Measurements from ENCODE around the gene ADGRA1.

ADGRA1 gene

GRCh38 chr10:133154411-133154810 lies 66.7 kb downstream of the ADGRA1 start:
- no peak for DNase-seq

GRCh38 chr10:133154996-133155778 lies 67.5 kb downstream of the ADGRA1 start:
- no peak for DNase-seq

- no peak for DNase-seq
Measured at GRCh38 chr10:133156674-133157579, 69.2 kb downstream of the ADGRA1 start.

DNA sequence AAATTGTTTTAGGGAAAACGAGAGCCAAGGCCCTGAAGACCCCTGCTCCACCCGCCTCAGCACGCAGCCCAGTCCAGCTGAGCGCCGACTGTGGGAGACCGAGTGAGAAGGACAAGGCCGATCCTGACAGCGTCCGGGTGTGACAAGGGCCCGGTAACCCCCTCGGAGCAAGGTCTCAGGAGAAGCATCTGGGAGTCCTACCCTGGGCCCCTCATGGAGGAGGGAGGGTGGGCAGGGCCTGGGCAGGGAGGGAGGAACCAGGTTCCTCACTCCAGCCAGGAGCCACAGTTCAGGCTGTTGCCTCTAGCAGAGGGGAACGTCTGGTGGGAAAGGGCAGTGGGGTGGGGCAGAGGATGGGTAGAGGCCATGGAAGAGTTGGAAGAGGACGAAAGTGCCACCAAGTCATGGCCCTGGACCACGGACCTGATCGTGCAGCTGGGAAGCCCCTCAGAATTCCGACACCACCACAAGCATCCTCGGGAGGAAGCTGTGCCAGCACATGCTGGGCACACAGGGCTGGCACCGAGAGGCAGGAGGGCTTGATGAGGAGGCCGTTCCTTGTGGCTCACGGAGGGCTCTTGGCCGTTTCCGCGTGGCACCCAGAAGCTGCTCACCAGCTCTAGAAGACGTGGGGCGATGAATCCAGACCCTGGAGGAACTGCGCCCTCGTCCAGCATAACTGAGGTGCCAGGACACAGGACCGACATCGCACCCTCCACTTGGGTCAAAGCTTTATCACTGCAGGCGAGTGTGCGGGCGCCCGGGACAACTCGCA lies 70.1 kb downstream of the ADGRA1 start:
- DNase-seq, result no peak

DNA sequence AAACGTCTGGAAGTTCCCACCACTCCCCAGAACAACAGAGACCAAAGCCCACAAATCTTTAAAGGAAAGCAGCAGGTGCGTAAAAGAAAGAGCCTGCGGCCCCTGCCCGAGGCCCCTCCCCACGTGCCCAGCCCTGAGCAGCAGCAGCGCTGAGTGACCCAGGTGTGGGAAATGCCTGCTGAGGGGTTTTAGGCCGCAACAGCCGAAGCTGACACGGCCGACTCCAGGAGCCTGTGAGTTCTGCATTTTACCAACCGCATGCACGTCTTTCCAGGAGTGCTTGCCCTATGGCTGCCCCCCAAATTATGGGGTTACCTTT lies 70.7 kb downstream of the ADGRA1 start:
- no peak for DNase-seq

GRCh38 chr10:133158756-133159610 lies 71.3 kb downstream of the ADGRA1 start:
- DNase-seq, result no peak

GRCh38 chr10:133159611-133159949 lies 71.9 kb downstream of the ADGRA1 start:
- DNase-seq, result no peak

DNA sequence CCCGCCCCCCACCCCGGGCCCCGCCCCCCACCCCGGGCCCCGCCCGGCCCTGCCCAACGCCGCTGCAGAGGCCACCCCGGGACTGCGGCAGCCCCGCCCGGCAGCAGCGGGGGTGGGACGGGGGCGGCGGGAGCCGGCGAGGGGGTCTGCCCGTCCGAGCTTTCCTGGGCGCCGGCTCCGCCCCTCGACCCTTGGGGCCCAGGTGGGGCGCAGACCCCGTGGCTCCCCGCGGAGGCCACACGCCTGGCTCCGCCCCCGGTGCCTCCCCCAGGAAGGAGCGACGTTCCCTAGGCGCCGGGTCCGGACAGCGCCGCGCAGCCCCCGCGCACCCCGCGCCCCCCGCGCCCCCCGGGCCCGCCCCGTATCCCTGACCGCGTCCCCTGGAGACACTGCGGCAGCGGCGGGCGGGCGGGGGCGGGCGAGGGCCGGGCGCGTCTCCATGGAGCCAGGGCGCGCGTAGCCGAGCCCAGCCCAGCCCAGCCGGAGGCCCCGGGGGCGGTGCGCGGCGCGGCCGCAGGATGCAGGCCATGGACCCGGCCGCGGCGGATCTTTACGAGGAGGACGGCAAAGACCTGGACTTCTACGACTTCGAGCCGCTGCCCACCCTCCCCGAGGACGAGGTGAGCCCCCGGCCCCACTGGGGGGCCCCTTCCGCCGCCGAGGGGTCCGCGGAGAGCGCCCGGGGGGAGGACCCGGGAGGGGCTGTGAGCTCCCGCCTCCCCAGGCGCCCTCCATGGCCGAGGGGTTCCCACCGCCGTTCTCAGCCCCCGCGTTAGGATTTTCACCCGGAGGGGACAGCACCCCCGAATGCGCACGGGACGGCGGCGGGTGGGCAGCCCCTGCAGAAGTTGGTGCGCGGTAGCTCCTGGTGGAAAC lies 72.5 kb downstream of the ADGRA1 start, which contains the start of gene KNDC1:
TSS of gene KNDC1 (plus strand) at position 270 of the 876 bp plus-strand sequence. CDS start at position 519, 249 bp downstream.
- no peak for DNase-seq

DNA sequence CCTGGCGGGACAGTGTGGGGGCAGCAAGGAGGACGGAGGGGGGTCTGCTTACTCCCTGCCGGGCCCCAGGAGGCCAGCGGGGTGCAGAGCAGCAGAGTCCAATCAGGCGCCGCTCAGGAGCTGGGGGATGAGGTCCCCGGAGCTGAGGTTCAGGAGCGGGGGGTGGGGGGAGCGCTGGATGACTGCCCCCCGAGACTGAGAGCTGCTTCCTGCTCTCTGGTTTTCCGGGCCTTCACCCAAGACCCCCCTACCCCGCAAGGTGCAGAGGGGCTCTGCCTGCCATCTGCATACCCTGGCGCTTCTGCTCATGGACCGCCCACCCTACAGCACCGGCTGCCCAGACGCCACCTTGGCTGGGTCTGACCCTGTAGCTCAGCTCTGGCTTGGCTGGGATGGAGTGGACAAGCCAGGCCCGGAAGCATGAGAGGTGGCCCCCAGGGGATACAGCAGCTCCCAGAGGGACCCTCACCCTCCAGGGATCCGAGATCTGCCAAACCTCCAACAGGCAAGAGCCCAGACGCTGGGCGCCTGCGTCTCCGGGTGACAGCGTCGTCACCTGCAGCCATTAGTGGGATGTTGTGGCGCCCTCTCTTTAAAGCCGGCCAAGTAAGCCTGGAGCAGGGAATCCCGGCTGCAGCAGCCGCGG lies 73.2 kb downstream of the ADGRA1 start:
- DNase-seq, result no peak

DNA sequence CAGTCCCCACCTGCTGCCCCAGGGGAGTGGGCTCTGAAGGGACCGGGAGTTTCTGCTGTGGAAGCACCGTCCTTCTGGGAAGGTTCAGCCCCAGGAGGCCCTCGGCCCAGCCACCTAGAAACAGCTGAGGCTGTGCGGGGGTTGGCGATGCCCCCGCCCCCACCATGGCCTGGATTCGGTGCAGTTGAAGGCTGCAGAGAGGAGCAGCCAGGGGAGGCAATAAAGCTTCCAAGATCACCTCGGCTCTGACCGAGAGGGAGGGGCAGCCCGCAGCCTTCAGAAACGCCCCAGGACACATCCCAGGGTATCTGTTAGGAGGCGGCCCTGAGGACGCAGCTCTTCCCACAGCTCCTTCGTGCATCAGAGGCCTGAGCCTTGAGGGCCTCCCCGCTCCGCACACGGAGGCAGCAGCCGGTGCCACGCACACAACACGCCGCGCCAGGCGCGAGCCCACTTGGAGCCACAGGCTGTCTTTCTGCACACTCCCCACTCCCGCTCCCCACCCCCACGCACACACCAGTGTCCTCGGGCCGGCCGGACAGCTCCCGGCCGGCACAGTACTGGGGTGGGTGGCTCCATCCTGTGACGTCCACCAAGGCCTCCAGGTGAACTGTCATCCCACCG lies 73.9 kb downstream of the ADGRA1 start:
- DNase-seq, result no peak

DNA sequence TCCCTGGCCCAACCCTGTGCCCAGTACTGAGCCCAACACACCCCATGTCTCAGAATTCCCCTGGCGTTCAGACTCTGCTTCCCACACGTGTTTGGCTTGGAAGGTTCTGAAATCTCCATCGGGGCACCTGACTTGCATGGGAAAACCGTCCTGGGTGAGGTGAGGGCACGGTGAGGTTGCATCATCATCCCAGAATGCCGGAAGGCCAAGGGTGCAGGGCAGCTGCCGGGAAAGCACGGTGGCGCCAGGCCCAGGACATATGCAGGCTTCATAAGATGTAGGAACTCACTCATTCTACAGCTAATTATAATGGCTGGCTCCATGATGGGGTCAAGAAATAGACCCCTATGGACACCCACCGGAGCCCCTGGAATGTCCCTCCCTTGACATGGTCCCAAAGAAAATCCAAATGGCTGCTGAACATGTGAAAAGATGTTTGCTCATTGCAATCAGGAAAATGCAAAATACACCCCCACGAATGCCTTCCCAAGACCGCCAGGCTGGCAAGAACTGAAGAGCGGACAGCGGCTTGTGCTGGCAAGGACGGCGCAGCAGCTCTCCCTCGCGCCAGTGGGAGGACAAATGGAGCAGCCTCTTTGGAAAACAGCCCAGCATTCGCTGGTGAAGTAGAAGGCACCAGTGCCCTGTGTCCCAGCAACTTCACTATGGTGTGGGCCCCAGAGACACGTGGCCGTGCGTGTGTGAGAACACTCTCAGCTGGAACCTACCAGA lies 74.6 kb downstream of the ADGRA1 start:
- no peak for DNase-seq

- DNase-seq, result no peak
Measured at GRCh38 chr10:133162910-133163856, 75.5 kb downstream of the ADGRA1 start.

GRCh38 chr10:133163889-133164815 lies 76.4 kb downstream of the ADGRA1 start:
- DNase-seq, result no peak

DNA sequence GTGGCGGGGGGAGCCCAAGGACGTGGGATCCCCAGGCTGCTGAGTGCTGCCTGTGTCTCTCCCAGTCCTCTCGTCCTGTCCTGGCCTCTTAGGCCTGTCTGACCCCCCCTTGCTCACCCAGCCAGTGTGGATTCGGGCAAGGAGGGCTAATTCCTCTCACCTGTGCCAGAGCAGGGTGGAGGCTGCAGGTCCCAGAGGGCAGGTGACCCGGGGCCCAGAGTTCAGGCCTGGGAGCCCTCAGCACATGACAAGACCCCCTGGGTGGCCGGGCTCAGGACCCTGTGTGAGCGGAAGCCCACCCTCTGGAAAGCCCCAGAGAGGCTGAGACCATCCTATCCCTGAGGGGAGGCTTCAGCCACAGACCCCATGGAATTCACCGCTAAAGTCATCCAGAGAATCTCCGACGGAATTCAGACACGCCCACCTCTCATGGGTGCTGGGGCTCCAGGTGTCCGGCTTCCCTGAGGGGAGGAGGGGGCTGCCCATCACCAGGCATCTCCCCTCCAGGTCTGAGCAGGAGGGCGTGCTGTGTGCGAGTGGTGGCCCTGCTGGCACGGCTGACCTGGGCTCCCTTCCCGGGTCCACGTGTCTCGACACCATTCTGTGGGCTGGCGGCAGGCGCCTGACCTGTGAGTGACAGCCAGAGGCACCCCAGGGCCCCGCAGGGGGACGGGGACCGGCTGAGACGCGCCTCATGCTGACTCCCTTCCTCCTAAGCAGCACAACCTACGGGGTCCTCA lies 77.3 kb downstream of the ADGRA1 start:
- no peak for DNase-seq

DNA sequence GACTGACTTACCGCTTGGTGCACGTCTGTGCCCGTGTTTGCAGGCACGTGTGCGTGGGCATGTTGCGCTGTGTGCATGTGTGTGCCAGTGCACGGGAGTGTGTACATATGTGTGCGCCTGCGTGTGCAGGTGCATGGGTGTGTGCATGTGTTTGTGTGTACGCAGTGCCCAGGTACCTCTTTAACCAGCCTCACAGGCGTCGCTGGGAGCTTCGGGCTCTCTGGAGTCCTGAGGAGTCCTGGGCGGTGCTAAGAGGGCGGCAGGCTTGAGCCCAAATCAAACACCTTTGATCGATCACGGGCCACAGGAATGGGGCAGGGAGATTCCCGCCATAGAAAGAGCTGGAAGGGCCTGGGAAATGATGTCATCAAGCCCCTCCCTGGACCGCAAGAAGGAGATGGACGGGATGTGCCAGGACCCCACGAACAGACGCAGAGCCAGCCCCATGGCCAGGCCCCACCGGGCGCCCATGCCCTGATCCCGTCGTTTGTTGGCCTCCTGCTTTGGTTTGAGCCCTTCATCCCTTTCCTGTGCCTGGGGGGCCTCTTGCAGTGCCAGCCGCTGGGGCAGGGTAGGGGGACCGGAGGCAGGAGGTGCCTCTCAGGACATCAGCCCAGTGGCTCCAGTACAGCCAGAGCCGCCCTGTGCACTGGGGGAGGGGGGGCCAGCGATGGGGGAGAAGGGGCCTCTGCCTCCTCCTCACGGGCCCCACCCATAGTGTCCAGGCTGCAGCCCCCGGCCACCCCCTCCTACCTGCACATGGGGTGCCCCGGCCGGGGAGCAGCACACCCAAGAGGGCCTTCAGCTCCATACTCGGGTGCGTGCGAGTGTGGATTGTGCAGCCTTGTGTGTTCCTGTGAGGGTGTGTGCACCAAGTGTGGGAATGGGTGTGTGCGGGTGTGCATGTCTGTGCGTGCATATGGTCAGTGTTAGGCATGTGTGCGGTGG lies 78.1 kb downstream of the ADGRA1 start:
- no peak for DNase-seq
